HG03196 (cell line): ENCODE measurements around the gene ITPR1.

Experiments used
- ATAC-seq: cut with Tn5 transposase; IDR thresholded peaks from one replicate; pipeline ENCODE4 v1.9.1; 2021; ENCODE audit not compliant: unreplicated experiment

The ITPR1 gene

GRCh38 chr3:4564928-4565586 lies 71.9 kb downstream of the ITPR1 start:
- ATAC-seq: no peak

GRCh38 chr3:4565809-4566501 lies 72.8 kb downstream of the ITPR1 start:
- ATAC-seq: no peak

GRCh38 chr3:4568841-4569240 lies 75.7 kb downstream of the ITPR1 start:
- ATAC-seq: no peak

- ATAC-seq: no peak
Observed at GRCh38 chr3:4570840-4571621, 77.9 kb downstream of the ITPR1 start.

GRCh38 chr3:4571690-4572334 lies 78.7 kb downstream of the ITPR1 start:
- no peak for ATAC-seq

GRCh38 chr3:4573153-4573552 lies 80.0 kb downstream of the ITPR1 start:
- ATAC-seq: no peak

GRCh38 chr3:4574426-4574965 lies 81.3 kb downstream of the ITPR1 start:
- ATAC-seq: no peak

- ATAC-seq: no peak
Observed at GRCh38 chr3:4575381-4575780, 82.2 kb downstream of the ITPR1 start.

- ATAC-seq: no peak
Observed at GRCh38 chr3:4577721-4578120, 84.6 kb downstream of the ITPR1 start.

- ATAC-seq: no peak
Observed at GRCh38 chr3:4580346-4581123, 87.4 kb downstream of the ITPR1 start.

- no peak for ATAC-seq
Observed at GRCh38 chr3:4581124-4581424, 87.9 kb downstream of the ITPR1 start.

- ATAC-seq: no peak
Observed at GRCh38 chr3:4581498-4581897, 88.3 kb downstream of the ITPR1 start.

GRCh38 chr3:4581920-4582611 lies 88.9 kb downstream of the ITPR1 start:
- ATAC-seq: no peak

GRCh38 chr3:4582624-4583023 lies 89.5 kb downstream of the ITPR1 start:
- ATAC-seq: no peak

- ATAC-seq: no peak
Observed at GRCh38 chr3:4583416-4583815, 90.3 kb downstream of the ITPR1 start.

GRCh38 chr3:4584456-4585249 lies 91.5 kb downstream of the ITPR1 start:
- no peak for ATAC-seq

GRCh38 chr3:4586381-4586780 lies 93.2 kb downstream of the ITPR1 start:
- no peak for ATAC-seq

GRCh38 chr3:4587061-4587837 lies 94.1 kb downstream of the ITPR1 start:
- no peak for ATAC-seq

- ATAC-seq: no peak
Observed at GRCh38 chr3:4587838-4588105, 94.6 kb downstream of the ITPR1 start.
